K562 (cell line): ENCODE data around the gene SCAP. TPM values are rescaled to one million over a fixed set of nuclear protein-coding genes. Genes with fewer than 3 reads are reported as not detected.
A peak's percentile ranks its signal among the peaks of the same experiment; 100 is the strongest.

Source experiments
- ATAC-seq: fragments of 200-7000 bp; cut with Tn5 transposase; 3 replicates; pipeline ENCODE4 v1.9.1; 2020; ENCODE audit warnings: moderate library complexity
- BruUV-seq: library from RNA; stranded (reverse); fragments of 400-500 nt; replicated peaks from 2 replicates; lab custom pipeline; 2021; lab: Mats Ljungman, UMichigan
- CTCF ChIA-PET: fragments of 300-600 bp; formaldehyde crosslinking; extraction: SDS; loops from one replicate; lab custom pipeline; 2021; ENCODE audit warnings: low intra/inter-chr PET ratio; lab: Yijun Ruan, JAX
- POLR2A ChIA-PET: fragments of 300-600, 350-650 bp; sonication (Branson Sonifier 250); formaldehyde crosslinking; extraction: SDS; loops from one replicate; lab custom pipeline; 2021; ENCODE audit warnings: antibody characterized with exemption, inconsistent platforms; lab: Yijun Ruan, JAX
- DNase-seq, 4 experiments: peaks; one replicate each; pipeline versions ENCODE4 v3.0.0 to v3.0.0-alpha.2; 2011 to 2018; ENCODE audit warnings: low spot score in 3 of 4, mixed read lengths in 3 of 4; ENCODE audit errors: extremely low read depth in 1 of 4
- FAIRE-seq: peaks from 2 replicates; lab custom pipeline; 2011; peaks lifted over from hg19 to GRCh38; lab: Jason Lieb, UNC
- H2AFZ ChIP-seq: 2 replicates; pipeline ENCODE4 v1.6.0; 2011; ENCODE audit warnings: low read depth, low read length, control low read depth, inconsistent platforms
- H3K27ac ChIP-seq: fragments of 200-600 bp; 3 replicates; pipeline ENCODE4 v1.8.0; 2011; ENCODE audit warnings: low read depth, mild to moderate bottlenecking, control low read depth, inconsistent platforms, low read length, moderate library complexity, mixed read lengths; ENCODE audit errors: extremely low read depth
- H3K27me3 ChIP-seq, 2 experiments: fragments of 300-600 bp in 1 of 2; 2 replicates in 1 of 2; 3 replicates in 1 of 2; pipeline versions ENCODE4 v1.6.0 to v1.8.0; 2011; ENCODE audit warnings: inconsistent platforms in 2 of 2, low read length in 2 of 2, mild to moderate bottlenecking in 1 of 2, mixed read lengths in 1 of 2, moderate library complexity in 1 of 2; ENCODE audit not compliant: control insufficient read depth in 2 of 2, insufficient read depth in 2 of 2
- H3K36me3 ChIP-seq: fragments of 300-600 bp; 3 replicates; pipeline ENCODE4 v1.8.0; 2011; ENCODE audit warnings: mild to moderate bottlenecking, low read length, inconsistent platforms; ENCODE audit not compliant: control insufficient read depth, insufficient read depth
- H3K4me1 ChIP-seq, 2 experiments: fragments of 200-600 bp in 1 of 2; replicated peaks in 1 of 2; 2 replicates in 1 of 2; 3 replicates in 1 of 2; pipeline versions ENCODE4 v1.5.1 to v1.8.0; 2011; ENCODE audit warnings: inconsistent platforms in 2 of 2, low read length in 2 of 2, mild to moderate bottlenecking in 1 of 2, mixed read lengths in 1 of 2, moderate library complexity in 1 of 2; ENCODE audit not compliant: control insufficient read depth in 2 of 2, insufficient read depth in 2 of 2
- H3K4me2 ChIP-seq: 2 replicates; pipeline ENCODE4 v1.6.1; 2011; ENCODE audit warnings: low read length, control low read depth, inconsistent platforms, mixed read lengths; ENCODE audit not compliant: insufficient read depth
- H3K4me3 ChIP-seq: fragments of 200-600 bp; sonication (generic), shearing (Covaris generic); 2 replicates; pipeline ENCODE4 v1.5.1; 2016; ENCODE audit warnings: control low read depth, inconsistent platforms
- H3K79me2 ChIP-seq: fragments of 200-600 bp; 3 replicates; pipeline ENCODE4 v1.8.0; 2011; ENCODE audit warnings: low read length, inconsistent platforms; ENCODE audit not compliant: control insufficient read depth, insufficient read depth
- H3K9ac ChIP-seq, 2 experiments: 2 replicates each; pipeline versions ENCODE4 v1.6.0 to v1.6.1; 2011; ENCODE audit warnings: low read depth in 2 of 2, low read length in 2 of 2, control low read depth in 1 of 2, inconsistent platforms in 1 of 2, mild to moderate bottlenecking in 1 of 2, mixed read lengths in 1 of 2; ENCODE audit not compliant: insufficient read depth in 1 of 2
- H3K9me1 ChIP-seq: one replicate; pipeline ENCODE4 v1.6.0; 2011; ENCODE audit warnings: inconsistent platforms, mild to moderate bottlenecking, low read length, moderate library complexity; ENCODE audit not compliant: control insufficient read depth, insufficient read depth
- H3K9me3 ChIP-seq: replicated peaks from 2 replicates; pipeline ENCODE4 v1.5.1; 2011; ENCODE audit warnings: low read depth, low read length, inconsistent platforms; ENCODE audit not compliant: control insufficient read depth, insufficient read depth
- H4K20me1 ChIP-seq: replicated peaks from 2 replicates; pipeline ENCODE4 v1.6.1; 2011; ENCODE audit warnings: low read length, inconsistent platforms, mixed read lengths; ENCODE audit not compliant: control insufficient read depth, insufficient read depth
- BCL6 ChIP-seq: fragments of 250-450 bp; sonication (Bioruptor Pico); IDR thresholded peaks from 2 replicates; pipeline ENCODE4 v1.4.0; 2020
- BRCA1 ChIP-seq, 2 experiments: fragments of 450-650 bp in 1 of 2; sonication (generic) in 1 of 2; formaldehyde crosslinking in 1 of 2; IDR thresholded peaks; 2 replicates each; pipeline versions ENCODE4 v1.5.0 to v1.6.1; 2017 to 2020; ENCODE audit warnings: mild to moderate bottlenecking in 1 of 2, missing genetic modification reagents in 1 of 2
- BRD9 ChIP-seq: fragments of 450-650 bp; IDR thresholded peaks from 2 replicates; pipeline ENCODE4 v1.6.1; 2018; ENCODE audit warnings: low read depth; ENCODE audit not compliant: partially characterized antibody
- ESRRB ChIP-seq: fragments of 250-450 bp; sonication (Bioruptor Pico); IDR thresholded peaks from 2 replicates; pipeline ENCODE4 v1.5.0; 2020; ENCODE audit warnings: mild to moderate bottlenecking, moderate library complexity, borderline replicate concordance
- GTF2E2 ChIP-seq: fragments of 200-800 bp; sonication (Bioruptor generic); IDR thresholded peaks from 2 replicates; pipeline ENCODE4 v1.6.1; 2016; ENCODE audit warnings: missing genetic modification characterization, missing compliant biosample characterization
- KAT2B ChIP-seq: IDR thresholded peaks from one replicate; pipeline ENCODE4 v1.6.1; 2012; ENCODE audit warnings: low read depth, mild to moderate bottlenecking, control low read depth, inconsistent platforms, low read length, moderate library complexity
- MLLT1 ChIP-seq, 2 experiments: fragments of 450-650 bp; IDR thresholded peaks; 2 replicates each; pipeline ENCODE4 v1.6.1; 2016
- NFXL1 ChIP-seq: fragments of 450-650 bp; formaldehyde crosslinking; IDR thresholded peaks from 2 replicates; pipeline ENCODE4 v1.4.0; 2021; ENCODE audit warnings: mild to moderate bottlenecking
- NR2C2 ChIP-seq, 2 experiments: fragments of 200-800 bp in 1 of 2; sonication (Bioruptor generic) in 1 of 2; sonication (generic) in 1 of 2; formaldehyde crosslinking in 1 of 2; IDR thresholded peaks; 2 replicates each; pipeline versions ENCODE4 v1.6.1 to v1.8.0; 2016 to 2022; ENCODE audit warnings: mild to moderate bottlenecking in 1 of 2, missing compliant biosample characterization in 1 of 2, missing genetic modification characterization in 1 of 2, missing genetic modification reagents in 1 of 2
- POLR2H ChIP-seq: IDR thresholded peaks from 2 replicates; pipeline ENCODE4 v1.6.1; 2016; ENCODE audit warnings: missing genetic modification characterization, low read depth, mild to moderate bottlenecking, control low read depth, missing compliant biosample characterization, moderate library complexity
- RBFOX2 ChIP-seq: fragments of 200-400 bp; formaldehyde crosslinking; IDR thresholded peaks from 2 replicates; pipeline ENCODE4 v1.6.1; 2017; ENCODE audit warnings: low read depth, mild to moderate bottlenecking, low read length, moderate library complexity
- SIRT6 ChIP-seq: IDR thresholded peaks from one replicate; pipeline ENCODE4 v1.6.1; 2012; ENCODE audit warnings: low read depth, mild to moderate bottlenecking, control low read depth, inconsistent platforms, low read length, moderate library complexity
- TAF15 ChIP-seq: fragments of 200-400 bp; formaldehyde crosslinking; IDR thresholded peaks from 2 replicates; pipeline ENCODE4 v1.6.1; 2017; ENCODE audit warnings: mild to moderate bottlenecking, low read depth, low read length, moderate library complexity
- ZBTB49 ChIP-seq: sonication (generic); formaldehyde crosslinking; IDR thresholded peaks from 2 replicates; pipeline ENCODE4 v1.8.0; 2022; ENCODE audit warnings: missing genetic modification reagents, mild to moderate bottlenecking, borderline replicate concordance
- ZNF408 ChIP-seq: fragments of 250-450 bp; sonication (Bioruptor Pico); IDR thresholded peaks from 2 replicates; pipeline ENCODE4 v1.4.0; 2020; ENCODE audit warnings: low read depth, mild to moderate bottlenecking, moderate library complexity
- ZNF76 ChIP-seq: fragments of 250-450 bp; sonication (Bioruptor Pico); IDR thresholded peaks from 2 replicates; pipeline ENCODE4 v1.4.0; 2020; ENCODE audit warnings: mild to moderate bottlenecking, moderate library complexity, borderline replicate concordance
- ZNF830 ChIP-seq: fragments of 250-450 bp; sonication (Bioruptor Pico); IDR thresholded peaks from 2 replicates; pipeline ENCODE4 v1.5.0; 2021; ENCODE audit warnings: mild to moderate bottlenecking
- WGBS: fragments of 100-300 bp; shearing (Covaris generic); methylation state at CpG from one replicate; pipeline ENCODE4 v1.1.6; 2016; ENCODE audit warnings: low coverage, mixed read lengths; ENCODE audit not compliant: insufficient coverage; ENCODE audit errors: missing lambda C conversion rate; 5-methylcytosine and 5-hydroxymethylcytosine counted together
- in situ Hi-C: fragments of 300-500 bp; cut with MboI; formaldehyde crosslinking; loops from 4 replicates; pipeline ENCODE4 v1.15.0; 2018; ENCODE audit warnings: inconsistent platforms, mixed read lengths
- intact Hi-C: fragments of 100-400 bp; cut with micrococcal nuclease; formaldehyde crosslinking; loops from 2 replicates; pipeline ENCODE4 v1.14.2; 2022
- polyA plus RNA-seq, 8 experiments: library from polyadenylated mRNA; depleted of rRNA in 4 of 8; stranded (reverse) in 5 of 8; unstranded in 3 of 8; fragments of >200 nt; fragmentation: Nextera tagmentation in 2 of 8; fragmentation: Illumina TruSeq in 1 of 8; extraction: Ambion mirVana in 2 of 8; extraction: Trizol in 1 of 8; gene quantifications; 2 replicates each; pipeline versions ENCODE4 v1.2.1 to v1.2.3, GENCODE V29; 2011 to 2014; ENCODE audit warnings: inconsistent platforms in 1 of 8, missing spikeins in 1 of 8
- total RNA-seq, 7 experiments: library from RNA; depleted of rRNA in 6 of 7; stranded (reverse); fragments of >200 nt in 6 of 7; fragmentation: Illumina TruSeq in 2 of 7; extraction: Trizol in 2 of 7; gene quantifications; 2 replicates each; pipeline versions ENCODE4 v1.2.1 to v1.2.3, GENCODE V29; 2011 to 2021; ENCODE audit warnings: low replicate concordance in 1 of 7

Gene SCAP
- total and polyA plus RNA-seq, 9 of the 15 experiments (the other 6 are each of a cell fraction or from before 2014, with no cell fraction given), result 2.6 to 104 (median 37.8) TPM

- H3K27ac ChIP-seq, result peak overlapping the region; percentile 18; the same call in 1 of the 3 replicates
- no peaks in the 10 kb centered on the region for H3K36me3 ChIP-seq
- ChIA-PET POLR2A (interaction anchor here (0.6 to 1.5 kb wide), 13 partner anchors 10 to 547 kb away, joined by 3 to 7 read pairs (median 4); no protein-coding TSS in a partner anchor), CTCF (interaction anchor here (0.7 to 3.8 kb wide), 5 partner anchors 17 to 635 kb away, joined by 3 to 39 read pairs (median 5); no protein-coding TSS in a partner anchor)
- in situ Hi-C loops, result loop anchor here (10.0 kb wide), 1 partner anchor 632 kb away; no protein-coding TSS in a partner anchor
- no peaks in the 10 kb centered on the region for H3K9me3 ChIP-seq
- no peaks in the 10 kb centered on the region for H3K9me1 ChIP-seq
- no peaks in the 10 kb centered on the region for H4K20me1 ChIP-seq
- peak; percentile 72 to 93 (median 81) for DNase-seq
- peak overlapping the region; percentile 89 for H2AFZ ChIP-seq
- peaks cover 9 to 11% of the 10 kb centered on the region in 2 experiments; a peak in 4 of 5 replicates for H3K4me1 ChIP-seq
- H3K79me2 ChIP-seq, result no peaks in the 10 kb centered on the region
- peak overlapping the region; percentile 14 to 86; a peak in 3 of 4 replicates for H3K9ac ChIP-seq
- FAIRE-seq, result peak; percentile 97
- no peak overlapping the region for H3K4me3 ChIP-seq
- no peaks in the 10 kb centered on the region for H3K27me3 ChIP-seq
- BruUV-seq, result no TSS peak
- intact Hi-C loops, result loop anchor here (1.0 to 10.0 kb wide), 4 partner anchors 52 to 629 kb away; partner anchors contain the start of gene CSPG5
- 36% methylated on average over 15 of the region's 15 CpGs for WGBS
- ATAC-seq, result peak; percentile 97
- peak overlapping the region; percentile 13; the same call in 1 of the 2 replicates for H3K4me2 ChIP-seq
- TF ChIP-seq BRD9, result peak; percentile 83
- peak; percentile 48 for TF ChIP-seq RBFOX2
- no peak for TF ChIP-seq ZNF76 (CRISPR knock-in tag)
- no peak for TF ChIP-seq ESRRB (CRISPR knock-in tag)
- no peak for TF ChIP-seq TAF15
- TF ChIP-seq KAT2B, result no peak
- TF ChIP-seq BRCA1 (IDR thresholded peaks at IDR 0.05), result no peak
- TF ChIP-seq BRCA1 (CRISPR knock-in tag; IDR thresholded peaks at IDR 0.05), result no peak
- peak; percentile 10 to 54; a peak in 1 of 4 replicates for TF ChIP-seq MLLT1 (IDR thresholded peaks at IDR 0.05)
- no peak for TF ChIP-seq ZBTB49
- TF ChIP-seq ZNF830 (CRISPR knock-in tag), result no peak
- no peak for TF ChIP-seq GTF2E2 (tag)
- TF ChIP-seq NFXL1 (CRISPR knock-in tag), result no peak
- no peak for TF ChIP-seq BCL6 (CRISPR knock-in tag)
- TF ChIP-seq POLR2H, result no peak
- TF ChIP-seq NR2C2 (CRISPR knock-in tag; IDR thresholded peaks at IDR 0.05), result peak; percentile 64; the same call in 1 of the 2 replicates
- no peak for TF ChIP-seq NR2C2 (tag; IDR thresholded peaks at IDR 0.05)
- TF ChIP-seq ZNF408, result no peak
- no peak for TF ChIP-seq SIRT6
These were observed 46.6 kb upstream of the SCAP start for GRCh38 chr3:47522082-47522987.
